SK-N-SH (cell line): Measurements from ENCODE around the gene STXBP6.

Experiments
- CHD2 ChIP-seq: fragments of 150-350 bp; IDR thresholded peaks from 2 replicates; pipeline ENCODE4 v1.6.1; 2018; ENCODE audit warnings: low read length; ENCODE audit not compliant: partially characterized antibody
- EP300 ChIP-seq, 2 experiments: IDR thresholded peaks; 2 replicates each; pipeline versions ENCODE4 v1.4.0 to v1.6.1; 2012; ENCODE audit warnings: borderline replicate concordance in 1 of 2, low read depth in 1 of 2, low read length in 1 of 2
- EZH2phosphoT487 ChIP-seq: fragments of 200-600 bp; sonication (generic); IDR thresholded peaks from 2 replicates; pipeline ENCODE4 v1.6.1; 2017; ENCODE audit warnings: low read depth, mixed run types, mild to moderate bottlenecking, antibody characterized with exemption, moderate library complexity, borderline replicate concordance
- FOXJ3 ChIP-seq: sonication (generic); formaldehyde crosslinking; IDR thresholded peaks from 2 replicates; pipeline ENCODE4 v1.5.1; 2020; ENCODE audit warnings: mild to moderate bottlenecking, missing genetic modification reagents
- JUND ChIP-seq: IDR thresholded peaks from 2 replicates; pipeline ENCODE4 v1.4.0; 2012
- MEF2A ChIP-seq: IDR thresholded peaks from 2 replicates; pipeline ENCODE4 v1.4.0; 2012; ENCODE audit warnings: low read depth, borderline replicate concordance
- POLR2AphosphoS5 ChIP-seq: IDR thresholded peaks from 2 replicates; pipeline ENCODE4 v1.6.1; 2012; ENCODE audit warnings: low read depth, low read length
- RFX5 ChIP-seq: IDR thresholded peaks from 2 replicates; pipeline ENCODE4 v1.6.1; 2012; ENCODE audit warnings: mild to moderate bottlenecking, improper control_type of control experiment, low read length
- SMC3 ChIP-seq: IDR thresholded peaks from 2 replicates; pipeline ENCODE4 v1.6.1; 2012; ENCODE audit warnings: low read depth, low read length, improper control_type of control experiment
- TCF12 ChIP-seq: IDR thresholded peaks from 2 replicates; pipeline ENCODE4 v1.4.0; 2012
- TF ChIP-seq, protein P1 (sequence below): fragments of 200-600 bp; sonication (generic); IDR thresholded peaks from 2 replicates; pipeline ENCODE4 v1.6.1; 2017; ENCODE audit warnings: antibody characterized with exemption, mild to moderate bottlenecking, moderate library complexity
- TF ChIP-seq, protein P2 (sequence below): IDR thresholded peaks from 2 replicates; pipeline ENCODE4 v1.4.0; 2012; ENCODE audit warnings: low read depth
- TF ChIP-seq, protein P3 (sequence below): fragments of 150-350 bp; IDR thresholded peaks from 2 replicates; pipeline ENCODE4 v1.6.1; 2017; ENCODE audit warnings: antibody characterized with exemption, low read length, low read depth, borderline replicate concordance
- TF ChIP-seq, protein P4 (sequence below): IDR thresholded peaks from 2 replicates; pipeline ENCODE4 v1.6.1; 2012; ENCODE audit warnings: mild to moderate bottlenecking, low read depth, low read length, moderate library complexity

DNA sequence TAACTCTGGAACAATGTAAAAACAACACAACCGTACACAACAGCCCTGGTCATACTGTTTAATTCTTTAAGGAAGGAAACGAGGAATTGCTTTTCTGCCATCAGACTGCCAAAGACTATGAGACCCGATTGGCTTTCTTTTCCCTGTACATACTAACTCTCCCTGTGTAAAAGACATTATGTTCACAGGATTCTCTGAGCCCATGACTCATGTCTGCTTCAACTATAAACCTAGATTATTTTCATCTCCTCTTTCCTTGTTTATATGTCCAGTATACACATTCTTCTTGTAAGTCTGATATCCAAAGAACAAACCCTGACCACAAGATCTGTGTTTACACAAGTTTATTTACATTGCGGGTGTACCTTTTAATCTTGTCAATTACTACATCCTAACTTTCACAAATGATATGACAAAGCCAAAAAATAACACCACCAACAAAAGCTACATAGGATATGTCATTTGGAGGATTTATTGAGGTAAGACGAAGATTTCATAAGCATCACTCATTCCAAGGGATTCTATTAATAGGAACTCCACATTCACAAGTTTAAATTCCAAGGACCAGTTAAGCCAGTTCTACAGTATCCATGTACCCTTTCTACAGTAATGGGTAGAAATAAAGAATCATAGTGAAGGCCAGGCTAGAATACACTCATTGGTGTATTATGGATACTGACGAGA, 67.3 kb downstream of the STXBP6 start:
- TF ChIP-seq, protein P1, sequence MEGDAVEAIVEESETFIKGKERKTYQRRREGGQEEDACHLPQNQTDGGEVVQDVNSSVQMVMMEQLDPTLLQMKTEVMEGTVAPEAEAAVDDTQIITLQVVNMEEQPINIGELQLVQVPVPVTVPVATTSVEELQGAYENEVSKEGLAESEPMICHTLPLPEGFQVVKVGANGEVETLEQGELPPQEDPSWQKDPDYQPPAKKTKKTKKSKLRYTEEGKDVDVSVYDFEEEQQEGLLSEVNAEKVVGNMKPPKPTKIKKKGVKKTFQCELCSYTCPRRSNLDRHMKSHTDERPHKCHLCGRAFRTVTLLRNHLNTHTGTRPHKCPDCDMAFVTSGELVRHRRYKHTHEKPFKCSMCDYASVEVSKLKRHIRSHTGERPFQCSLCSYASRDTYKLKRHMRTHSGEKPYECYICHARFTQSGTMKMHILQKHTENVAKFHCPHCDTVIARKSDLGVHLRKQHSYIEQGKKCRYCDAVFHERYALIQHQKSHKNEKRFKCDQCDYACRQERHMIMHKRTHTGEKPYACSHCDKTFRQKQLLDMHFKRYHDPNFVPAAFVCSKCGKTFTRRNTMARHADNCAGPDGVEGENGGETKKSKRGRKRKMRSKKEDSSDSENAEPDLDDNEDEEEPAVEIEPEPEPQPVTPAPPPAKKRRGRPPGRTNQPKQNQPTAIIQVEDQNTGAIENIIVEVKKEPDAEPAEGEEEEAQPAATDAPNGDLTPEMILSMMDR = no peak
- TF ChIP-seq EZH2phosphoT487 (no peak), FOXJ3 (CRISPR knock-in tag) (no peak), JUND (no peak), CHD2 (no peak), EP300 (IDR thresholded peaks at IDR 0.05; ENCODE audit: borderline replicate concordance in 1 of 2, low read depth in 1 of 2, low read length in 1 of 2) (no peak), TCF12 (no peak), SMC3 (no peak), POLR2AphosphoS5 (no peak), MEF2A (no peak), RFX5 (no peak)
- TF ChIP-seq, protein P2, sequence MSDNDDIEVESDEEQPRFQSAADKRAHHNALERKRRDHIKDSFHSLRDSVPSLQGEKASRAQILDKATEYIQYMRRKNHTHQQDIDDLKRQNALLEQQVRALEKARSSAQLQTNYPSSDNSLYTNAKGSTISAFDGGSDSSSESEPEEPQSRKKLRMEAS = no peak
- TF ChIP-seq, protein P3, sequence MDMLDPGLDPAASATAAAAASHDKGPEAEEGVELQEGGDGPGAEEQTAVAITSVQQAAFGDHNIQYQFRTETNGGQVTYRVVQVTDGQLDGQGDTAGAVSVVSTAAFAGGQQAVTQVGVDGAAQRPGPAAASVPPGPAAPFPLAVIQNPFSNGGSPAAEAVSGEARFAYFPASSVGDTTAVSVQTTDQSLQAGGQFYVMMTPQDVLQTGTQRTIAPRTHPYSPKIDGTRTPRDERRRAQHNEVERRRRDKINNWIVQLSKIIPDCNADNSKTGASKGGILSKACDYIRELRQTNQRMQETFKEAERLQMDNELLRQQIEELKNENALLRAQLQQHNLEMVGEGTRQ = no peak
- TF ChIP-seq, protein P4, sequence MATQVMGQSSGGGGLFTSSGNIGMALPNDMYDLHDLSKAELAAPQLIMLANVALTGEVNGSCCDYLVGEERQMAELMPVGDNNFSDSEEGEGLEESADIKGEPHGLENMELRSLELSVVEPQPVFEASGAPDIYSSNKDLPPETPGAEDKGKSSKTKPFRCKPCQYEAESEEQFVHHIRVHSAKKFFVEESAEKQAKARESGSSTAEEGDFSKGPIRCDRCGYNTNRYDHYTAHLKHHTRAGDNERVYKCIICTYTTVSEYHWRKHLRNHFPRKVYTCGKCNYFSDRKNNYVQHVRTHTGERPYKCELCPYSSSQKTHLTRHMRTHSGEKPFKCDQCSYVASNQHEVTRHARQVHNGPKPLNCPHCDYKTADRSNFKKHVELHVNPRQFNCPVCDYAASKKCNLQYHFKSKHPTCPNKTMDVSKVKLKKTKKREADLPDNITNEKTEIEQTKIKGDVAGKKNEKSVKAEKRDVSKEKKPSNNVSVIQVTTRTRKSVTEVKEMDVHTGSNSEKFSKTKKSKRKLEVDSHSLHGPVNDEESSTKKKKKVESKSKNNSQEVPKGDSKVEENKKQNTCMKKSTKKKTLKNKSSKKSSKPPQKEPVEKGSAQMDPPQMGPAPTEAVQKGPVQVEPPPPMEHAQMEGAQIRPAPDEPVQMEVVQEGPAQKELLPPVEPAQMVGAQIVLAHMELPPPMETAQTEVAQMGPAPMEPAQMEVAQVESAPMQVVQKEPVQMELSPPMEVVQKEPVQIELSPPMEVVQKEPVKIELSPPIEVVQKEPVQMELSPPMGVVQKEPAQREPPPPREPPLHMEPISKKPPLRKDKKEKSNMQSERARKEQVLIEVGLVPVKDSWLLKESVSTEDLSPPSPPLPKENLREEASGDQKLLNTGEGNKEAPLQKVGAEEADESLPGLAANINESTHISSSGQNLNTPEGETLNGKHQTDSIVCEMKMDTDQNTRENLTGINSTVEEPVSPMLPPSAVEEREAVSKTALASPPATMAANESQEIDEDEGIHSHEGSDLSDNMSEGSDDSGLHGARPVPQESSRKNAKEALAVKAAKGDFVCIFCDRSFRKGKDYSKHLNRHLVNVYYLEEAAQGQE = no peak
